Osteoblast (primary cell): ENCODE data around the gene SMPDL3B. TPM values are rescaled to one million over a fixed set of nuclear protein-coding genes. Genes with fewer than 3 reads are reported as not detected.

Source experiments
- DNase-seq: peaks from one replicate; pipeline ENCODE4 v3.0.0; 2011; ENCODE audit warnings: low spot score, mixed read lengths; ENCODE audit not compliant: insufficient read length; ENCODE audit errors: missing footprints
- H2AFZ ChIP-seq: 2 replicates; pipeline ENCODE4 v1.6.0; 2011; ENCODE audit warnings: mild to moderate bottlenecking, low read length
- H3K27ac ChIP-seq: 2 replicates; pipeline ENCODE4 v1.5.1; 2011; ENCODE audit warnings: mild to moderate bottlenecking, low read depth, low read length, moderate library complexity
- H3K27me3 ChIP-seq: 2 replicates; pipeline ENCODE4 v1.6.0; 2012; ENCODE audit warnings: mild to moderate bottlenecking, control low read depth, inconsistent platforms, low read length, moderate library complexity; ENCODE audit not compliant: insufficient read depth
- H3K36me3 ChIP-seq: 2 replicates; pipeline ENCODE4 v1.5.1; 2011; ENCODE audit warnings: mild to moderate bottlenecking, low read length, control low read depth, moderate library complexity; ENCODE audit not compliant: insufficient read depth
- H3K4me1 ChIP-seq: 2 replicates; pipeline ENCODE4 v1.5.1; 2011; ENCODE audit warnings: mild to moderate bottlenecking, low read length, control low read depth, moderate library complexity; ENCODE audit not compliant: insufficient read depth
- H3K4me2 ChIP-seq: 2 replicates; pipeline ENCODE4 v1.6.0; 2011; ENCODE audit warnings: mild to moderate bottlenecking, low read length; ENCODE audit not compliant: insufficient read depth
- H3K4me3 ChIP-seq: fragments of 200-600 bp; sonication (generic); 3 replicates; pipeline ENCODE4 v1.5.1; 2012; ENCODE audit warnings: mild to moderate bottlenecking, low read length, inconsistent platforms; ENCODE audit not compliant: insufficient read depth
- H3K79me2 ChIP-seq: 2 replicates; pipeline ENCODE4 v1.6.0; 2012; ENCODE audit warnings: mild to moderate bottlenecking, low read length, control low read depth, inconsistent platforms; ENCODE audit not compliant: insufficient read depth
- H3K9me3 ChIP-seq: 2 replicates; pipeline ENCODE4 v1.5.1; 2011; ENCODE audit warnings: low read depth, low read length, control low read depth
- H4K20me1 ChIP-seq: 2 replicates; pipeline ENCODE4 v1.6.0; 2012; ENCODE audit warnings: mild to moderate bottlenecking, low read length, control low read depth; ENCODE audit not compliant: insufficient read depth
- CTCF ChIP-seq: IDR thresholded peaks from 2 replicates; pipeline ENCODE4 v1.5.1; 2011; ENCODE audit warnings: mild to moderate bottlenecking, low read depth, low read length, moderate library complexity; ENCODE audit errors: extremely low read depth
- total RNA-seq: library from RNA; depleted of rRNA; stranded (reverse); fragments of >200 nt; gene quantifications from 2 replicates; pipeline ENCODE4 v1.2.3, GENCODE V29; 2012

SMPDL3B gene
- total RNA-seq, 1 donor: under 0.01 TPM

GRCh38 chr1:27963393-27963792, 28.6 kb downstream of the SMPDL3B start:
- peaks cover 30% of the 10 kb centered on the region for H3K4me1 ChIP-seq
- H4K20me1 ChIP-seq: no peaks in the 10 kb centered on the region
- peaks cover 44% of the 10 kb centered on the region for H3K79me2 ChIP-seq
- no peak overlapping the region for H3K4me3 ChIP-seq
- peaks cover 20% of the 10 kb centered on the region for H3K36me3 ChIP-seq
- no peaks in the 10 kb centered on the region for H3K27me3 ChIP-seq
- peak; percentile 35 for DNase-seq
- no peak overlapping the region for H2AFZ ChIP-seq
- H3K4me2 ChIP-seq: no peak overlapping the region
- H3K27ac ChIP-seq: no peak overlapping the region
- no peaks in the 10 kb centered on the region for H3K9me3 ChIP-seq
- no peak for TF ChIP-seq CTCF

- H3K9me3 ChIP-seq: no peaks in the 10 kb centered on the region
- TF ChIP-seq CTCF: no peak
- H3K4me2 ChIP-seq: no peak overlapping the region
- peaks cover 20% of the 10 kb centered on the region for H3K36me3 ChIP-seq
- H4K20me1 ChIP-seq: no peaks in the 10 kb centered on the region
- peaks cover 33% of the 10 kb centered on the region for H3K79me2 ChIP-seq
- H3K4me3 ChIP-seq: no peak overlapping the region
- no peak overlapping the region for H3K27ac ChIP-seq
- H2AFZ ChIP-seq: no peak overlapping the region
- no peak for DNase-seq
- H3K27me3 ChIP-seq: no peaks in the 10 kb centered on the region
- peaks cover 45% of the 10 kb centered on the region for H3K4me1 ChIP-seq
Measured at GRCh38 chr1:27966402-27967105, 31.8 kb downstream of the SMPDL3B start.

DNA sequence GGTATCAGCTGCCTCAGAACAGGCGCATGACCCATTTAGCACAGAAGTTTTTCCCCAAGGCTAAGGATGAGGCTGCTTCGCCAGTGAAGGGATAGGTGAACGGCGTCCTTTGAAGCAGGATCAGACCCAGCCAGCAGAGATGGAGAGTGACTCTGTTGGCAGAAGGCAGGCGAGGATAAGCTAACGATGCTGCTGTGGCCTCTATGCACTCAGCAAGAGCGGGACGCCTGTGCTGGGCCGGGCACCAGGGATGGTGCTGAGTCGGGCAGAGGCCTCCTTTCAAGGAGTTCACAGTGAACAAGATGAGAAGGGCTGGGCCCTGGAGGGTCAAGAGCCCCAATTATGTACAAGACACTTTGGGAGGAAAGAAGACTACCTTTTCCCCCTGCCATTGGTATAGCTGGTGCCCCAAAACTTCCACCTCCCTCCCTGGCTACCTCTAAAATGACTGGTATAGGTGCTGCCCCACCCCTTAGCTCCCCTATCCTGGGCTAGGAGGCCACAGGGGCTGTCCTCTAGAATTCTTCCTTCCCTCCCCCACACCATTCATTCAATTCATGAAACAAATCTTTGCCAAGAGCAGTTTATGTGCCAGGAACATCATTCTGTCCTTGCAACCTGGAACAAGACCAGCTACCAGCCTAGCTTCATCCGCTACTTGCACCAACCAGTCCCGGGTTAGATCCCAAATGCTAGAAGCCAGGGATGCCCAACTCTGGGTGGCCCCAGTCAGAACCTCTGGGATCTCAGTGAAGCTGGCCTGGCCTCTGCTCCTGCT, 32.5 kb downstream of the SMPDL3B start:
- no peak overlapping the region for H2AFZ ChIP-seq
- no peak for DNase-seq
- H4K20me1 ChIP-seq: no peaks in the 10 kb centered on the region
- H3K9me3 ChIP-seq: no peaks in the 10 kb centered on the region
- H3K36me3 ChIP-seq: peaks cover 25% of the 10 kb centered on the region
- H3K79me2 ChIP-seq: peaks cover 25% of the 10 kb centered on the region
- H3K4me3 ChIP-seq: no peak overlapping the region
- H3K27ac ChIP-seq: peak overlapping the region; percentile 93
- H3K4me1 ChIP-seq: peaks cover 47% of the 10 kb centered on the region
- no peak overlapping the region for H3K4me2 ChIP-seq
- no peak for TF ChIP-seq CTCF
- no peaks in the 10 kb centered on the region for H3K27me3 ChIP-seq

DNA sequence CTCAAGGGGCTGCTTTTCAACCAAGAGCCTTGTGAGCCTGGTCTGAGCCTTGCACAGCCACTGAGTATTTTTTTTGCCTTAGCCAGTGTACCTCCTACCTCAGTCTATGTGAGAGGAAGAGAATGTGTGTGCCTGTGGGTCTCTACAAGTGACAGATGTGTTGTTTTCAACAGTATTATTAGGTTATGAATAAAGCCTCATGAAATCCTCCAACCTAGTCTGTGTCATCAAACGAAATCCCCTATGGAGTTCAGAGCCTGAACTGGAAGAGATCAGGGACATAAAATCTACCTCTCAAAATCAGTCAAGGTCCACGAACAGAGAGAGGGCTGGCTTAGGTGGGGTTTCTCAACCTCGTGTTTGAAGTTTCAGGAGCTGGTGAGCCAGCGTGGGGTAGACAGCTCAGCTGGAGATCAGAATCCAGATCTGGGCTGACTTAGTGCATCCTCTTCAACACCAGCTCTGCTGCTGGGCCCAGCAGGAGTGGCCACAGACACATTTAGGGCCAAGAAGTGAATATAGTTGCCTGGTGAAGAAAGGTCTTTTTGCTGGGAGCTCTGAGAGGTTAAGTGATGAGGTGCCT, 33.2 kb downstream of the SMPDL3B start:
- H2AFZ ChIP-seq: no peak overlapping the region
- H3K27ac ChIP-seq: peak overlapping the region; percentile 93
- no peaks in the 10 kb centered on the region for H3K27me3 ChIP-seq
- H3K4me3 ChIP-seq: no peak overlapping the region
- H3K9me3 ChIP-seq: no peaks in the 10 kb centered on the region
- no peak for DNase-seq
- H3K79me2 ChIP-seq: peaks cover 19% of the 10 kb centered on the region
- no peak for TF ChIP-seq CTCF
- H3K36me3 ChIP-seq: peaks cover 28% of the 10 kb centered on the region
- H4K20me1 ChIP-seq: no peaks in the 10 kb centered on the region
- peak overlapping the region; percentile 18 for H3K4me2 ChIP-seq
- peaks cover 48% of the 10 kb centered on the region for H3K4me1 ChIP-seq
